ENCODE results near the gene FCRL1. TPM values are rescaled to one million over a fixed set of nuclear protein-coding genes. Genes with fewer than 3 reads are reported as not detected.

Gene FCRL1
- total RNA-seq, 1 donor from 2014 or later, result 138 TPM

DNA sequence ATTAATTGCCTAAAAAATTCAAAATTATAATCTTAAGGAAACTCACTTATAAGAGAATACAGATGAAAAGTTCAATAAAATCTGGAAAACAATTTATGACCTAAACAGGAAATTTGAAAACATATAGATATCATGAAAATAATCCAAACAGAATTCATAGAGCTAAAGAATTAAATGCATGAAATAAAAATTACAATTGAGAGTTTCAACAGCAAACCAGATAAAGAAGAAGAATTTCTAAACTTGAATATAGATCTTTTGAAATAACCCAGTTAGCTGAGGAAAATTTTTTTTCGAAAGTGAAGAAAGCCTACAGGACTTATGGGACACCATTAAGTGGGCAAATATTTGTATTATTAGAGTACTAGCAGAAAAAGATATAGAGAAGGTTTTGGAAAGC lies 6.7 kb downstream of the FCRL1 start:
- Mint-ChIP-seq H3K36me3 (ENCODE audit: low read depth) (peaks cover 60% of the 10 kb centered on the region), H3K4me1 (peaks cover 82% of the 10 kb centered on the region), H3K4me3 (peak overlapping the region; percentile 44), H3K27me3 (no peaks in the 10 kb centered on the region), H3K27ac (no peak overlapping the region), H3K9me3 (no peaks in the 10 kb centered on the region)
- POLR2A ChIA-PET, result interaction anchor here (1.2 to 1.5 kb wide), 2 partner anchors 31 to 36 kb away, joined by 3 to 5 read pairs; partner anchors contain the start of gene FCRL2
- DNase-seq, result no peak
- TF ChIP-seq, protein P1, sequence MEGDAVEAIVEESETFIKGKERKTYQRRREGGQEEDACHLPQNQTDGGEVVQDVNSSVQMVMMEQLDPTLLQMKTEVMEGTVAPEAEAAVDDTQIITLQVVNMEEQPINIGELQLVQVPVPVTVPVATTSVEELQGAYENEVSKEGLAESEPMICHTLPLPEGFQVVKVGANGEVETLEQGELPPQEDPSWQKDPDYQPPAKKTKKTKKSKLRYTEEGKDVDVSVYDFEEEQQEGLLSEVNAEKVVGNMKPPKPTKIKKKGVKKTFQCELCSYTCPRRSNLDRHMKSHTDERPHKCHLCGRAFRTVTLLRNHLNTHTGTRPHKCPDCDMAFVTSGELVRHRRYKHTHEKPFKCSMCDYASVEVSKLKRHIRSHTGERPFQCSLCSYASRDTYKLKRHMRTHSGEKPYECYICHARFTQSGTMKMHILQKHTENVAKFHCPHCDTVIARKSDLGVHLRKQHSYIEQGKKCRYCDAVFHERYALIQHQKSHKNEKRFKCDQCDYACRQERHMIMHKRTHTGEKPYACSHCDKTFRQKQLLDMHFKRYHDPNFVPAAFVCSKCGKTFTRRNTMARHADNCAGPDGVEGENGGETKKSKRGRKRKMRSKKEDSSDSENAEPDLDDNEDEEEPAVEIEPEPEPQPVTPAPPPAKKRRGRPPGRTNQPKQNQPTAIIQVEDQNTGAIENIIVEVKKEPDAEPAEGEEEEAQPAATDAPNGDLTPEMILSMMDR (IDR thresholded peaks at IDR 0.05), result no peak
- ATAC-seq (ENCODE audit: low read depth), result no peak
- intact Hi-C loops (cut with micrococcal nuclease), result loop anchor here (10.0 kb wide), 1 partner anchor 1202 kb away; no protein-coding TSS in a partner anchor
- CTCF ChIA-PET, result interaction anchor here (1.2 kb wide), 1 partner anchor 228 kb away, joined by 3 read pairs; no protein-coding TSS in a partner anchor

DNA sequence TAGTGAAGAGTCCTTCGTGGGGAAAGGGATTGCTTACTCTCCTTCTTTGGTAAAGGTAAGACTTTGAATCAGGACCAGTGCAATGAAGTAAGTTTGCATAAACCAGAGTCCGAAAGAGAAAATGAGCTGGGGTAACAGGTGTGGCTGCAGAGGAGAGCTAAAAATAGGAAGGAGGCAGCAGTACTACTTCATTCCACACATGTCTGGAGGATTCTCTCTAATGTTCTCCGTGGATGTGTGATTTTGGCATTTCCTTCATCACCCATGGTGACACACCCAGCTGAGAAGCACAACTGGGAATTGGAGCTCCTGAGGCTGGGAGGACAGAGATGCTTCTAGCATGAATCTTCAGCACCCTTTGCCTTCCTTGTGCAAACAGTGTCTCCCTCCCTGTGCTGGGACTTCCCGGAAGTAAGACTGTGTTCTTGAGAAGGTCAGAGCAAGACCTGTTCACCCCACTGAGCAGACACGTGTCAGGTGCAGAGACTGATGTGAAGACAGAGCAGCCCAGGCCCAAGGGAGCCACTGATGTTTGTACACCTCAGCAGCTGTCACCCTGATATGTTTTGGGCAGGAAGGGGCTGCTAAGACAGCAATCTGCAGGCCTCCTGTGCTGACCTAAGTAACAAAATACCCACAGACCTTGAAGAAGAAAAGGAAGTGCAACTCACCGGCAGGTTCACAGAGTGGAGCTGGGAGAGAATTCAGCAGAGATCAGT lies 13.3 kb downstream of the FCRL1 start:
- Mint-ChIP-seq H3K27ac (peak overlapping the region; percentile 88), H3K9me3 (no peaks in the 10 kb centered on the region), H3K4me3 (peak overlapping the region; percentile 61), H3K4me1 (peaks cover 98% of the 10 kb centered on the region), H3K36me3 (ENCODE audit: low read depth) (peaks cover 74% of the 10 kb centered on the region), H3K27me3 (no peaks in the 10 kb centered on the region)
- ATAC-seq (ENCODE audit: low read depth) (peak; percentile 91), DNase-seq (peak; percentile 60)
- TF ChIP-seq, protein P1 (IDR thresholded peaks at IDR 0.05), result no peak
- POLR2A ChIA-PET, result interaction anchor here (0.9 to 4.9 kb wide), 21 partner anchors 9 to 479 kb away, joined by 3 to 42 read pairs (median 6); partner anchors contain the start of genes CD5L, FCRL1, FCRL2 and FCRL3
- intact Hi-C loops (cut with micrococcal nuclease), result loop anchor here (1.0 to 5.0 kb wide), 6 partner anchors 11 to 80 kb away; no protein-coding TSS in a partner anchor
- CTCF ChIA-PET, result interaction anchor here (1.1 to 3.0 kb wide), 10 partner anchors 18 to 301 kb away, joined by 3 to 16 read pairs (median 4); partner anchors contain the start of genes FCRL2 and FCRL3

GRCh38 chr1:157803851-157804250 lies 16.1 kb downstream of the FCRL1 start:
- POLR2A ChIA-PET, result interaction anchor here (0.6 to 4.9 kb wide), 8 partner anchors 16 to 103 kb away, joined by 3 to 42 read pairs (median 4); partner anchors contain the start of genes FCRL1, FCRL2 and FCRL3
- H3K9me3 Mint-ChIP-seq, result no peaks in the 10 kb centered on the region
- ATAC-seq (ENCODE audit: low read depth), result peak; percentile 32
- H3K27me3 Mint-ChIP-seq, result no peaks in the 10 kb centered on the region
- peaks cover 81% of the 10 kb centered on the region for H3K36me3 Mint-ChIP-seq (ENCODE audit: low read depth)
- peak overlapping the region; percentile 88 for H3K27ac Mint-ChIP-seq
- H3K4me3 Mint-ChIP-seq, result peak overlapping the region; percentile 60
- intact Hi-C loops (cut with micrococcal nuclease), result no loop called here
- CTCF ChIA-PET, result interaction anchor here (0.7 to 1.9 kb wide), 3 partner anchors 31 to 227 kb away, joined by 3 to 6 read pairs (median 3); no protein-coding TSS in a partner anchor
- peaks cover 94% of the 10 kb centered on the region for H3K4me1 Mint-ChIP-seq
- DNase-seq, result peak; percentile 20
- TF ChIP-seq, protein P1 (IDR thresholded peaks at IDR 0.05), result no peak

DNA sequence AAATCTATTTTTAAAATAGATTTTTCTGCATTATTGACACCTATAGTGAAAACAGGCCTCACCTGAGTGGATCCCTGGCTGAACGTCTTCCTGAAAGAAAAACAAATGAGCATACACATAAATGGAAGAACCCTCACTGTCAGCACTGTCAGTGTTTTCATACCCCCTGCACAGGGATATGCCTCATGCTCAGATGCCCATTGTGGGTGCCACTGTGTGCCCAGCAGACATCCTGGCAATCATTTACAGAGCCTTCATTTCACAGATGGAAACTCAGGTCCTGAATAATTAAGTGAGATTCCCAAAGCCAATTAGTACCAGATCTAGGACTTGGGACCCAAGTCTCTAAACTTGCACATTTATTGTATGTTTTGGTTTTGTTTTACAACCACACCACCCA lies 19.9 kb downstream of the FCRL1 start:
- no peaks in the 10 kb centered on the region for H3K9me3 Mint-ChIP-seq
- H3K36me3 Mint-ChIP-seq (ENCODE audit: low read depth), result peaks cover 80% of the 10 kb centered on the region
- ChIA-PET CTCF (no interaction called here), POLR2A (no interaction called here)
- no peaks in the 10 kb centered on the region for H3K27me3 Mint-ChIP-seq
- peaks cover 74% of the 10 kb centered on the region for H3K4me1 Mint-ChIP-seq
- TF ChIP-seq, protein P1 (IDR thresholded peaks at IDR 0.05), result no peak
- no peak for DNase-seq
- intact Hi-C loops (cut with micrococcal nuclease), result no loop called here
- ATAC-seq (ENCODE audit: low read depth), result no peak
- no peak overlapping the region for H3K4me3 Mint-ChIP-seq
- H3K27ac Mint-ChIP-seq, result peak overlapping the region; percentile 54

DNA sequence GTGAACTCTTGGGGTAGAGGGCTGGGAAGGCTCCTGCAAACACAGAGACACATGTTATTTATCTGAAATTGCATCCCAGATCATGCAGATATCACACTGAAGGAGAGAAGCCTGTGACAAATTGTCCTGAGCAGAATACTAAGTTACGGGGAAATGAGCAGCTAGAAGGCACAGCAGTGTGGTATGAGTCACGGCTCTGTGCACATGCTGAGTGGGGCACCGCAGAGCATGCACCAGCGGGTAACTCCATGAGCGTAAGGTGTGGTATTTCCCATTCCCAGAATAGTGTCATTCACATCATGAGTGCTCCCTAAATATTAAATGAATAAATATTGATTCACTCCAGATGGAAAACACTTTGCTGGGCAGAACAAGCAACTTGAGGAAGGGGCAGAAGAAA lies 21.7 kb downstream of the FCRL1 start:
- Mint-ChIP-seq H3K36me3 (ENCODE audit: low read depth) (peaks cover 81% of the 10 kb centered on the region), H3K4me3 (peak overlapping the region; percentile 49), H3K9me3 (peaks cover 7% of the 10 kb centered on the region), H3K27ac (peak overlapping the region; percentile 84), H3K27me3 (no peaks in the 10 kb centered on the region), H3K4me1 (peaks cover 56% of the 10 kb centered on the region)
- intact Hi-C loops (cut with micrococcal nuclease), result loop anchor here (1.0 kb wide), 1 partner anchor 8 kb away; no protein-coding TSS in a partner anchor
- CTCF ChIA-PET, result interaction anchor here (0.6 to 1.3 kb wide), 3 partner anchors 21 to 218 kb away, joined by 3 to 4 read pairs (median 3); no protein-coding TSS in a partner anchor
- ATAC-seq (ENCODE audit: low read depth) (peak; percentile 97), DNase-seq (no peak)
- POLR2A ChIA-PET, result interaction anchor here (0.6 to 2.8 kb wide), 5 partner anchors 8 to 103 kb away, joined by 3 to 7 read pairs (median 5); partner anchors contain the start of gene FCRL1
- TF ChIP-seq, protein P1 (IDR thresholded peaks at IDR 0.05), result no peak
